Hindlimb muscle (tissue), 1 donor: Measurements from ENCODE around the gene PARL. TPM values are rescaled to one million over a fixed set of nuclear protein-coding genes. Genes with fewer than 3 reads are reported as not detected.
"Not testable (repeated sequence)": the region's sequence is repeated elsewhere in the genome, so short reads cannot be mapped to it uniquely, and the experiment has no call there.

ENCODE experiments used
- DNase-seq: peaks from one replicate; pipeline ENCODE4 v3.0.0-alpha.2; 2013
- polyA plus RNA-seq: library from polyadenylated mRNA; unstranded; fragments of 120-200 nt; gene quantifications from one replicate; pipeline ENCODE4 v1.2.1, GENCODE V29; 2013; ENCODE audit not compliant: insufficient read length

Gene PARL
- polyA plus RNA-seq, 1 donor, result 35.5 TPM

DNA sequence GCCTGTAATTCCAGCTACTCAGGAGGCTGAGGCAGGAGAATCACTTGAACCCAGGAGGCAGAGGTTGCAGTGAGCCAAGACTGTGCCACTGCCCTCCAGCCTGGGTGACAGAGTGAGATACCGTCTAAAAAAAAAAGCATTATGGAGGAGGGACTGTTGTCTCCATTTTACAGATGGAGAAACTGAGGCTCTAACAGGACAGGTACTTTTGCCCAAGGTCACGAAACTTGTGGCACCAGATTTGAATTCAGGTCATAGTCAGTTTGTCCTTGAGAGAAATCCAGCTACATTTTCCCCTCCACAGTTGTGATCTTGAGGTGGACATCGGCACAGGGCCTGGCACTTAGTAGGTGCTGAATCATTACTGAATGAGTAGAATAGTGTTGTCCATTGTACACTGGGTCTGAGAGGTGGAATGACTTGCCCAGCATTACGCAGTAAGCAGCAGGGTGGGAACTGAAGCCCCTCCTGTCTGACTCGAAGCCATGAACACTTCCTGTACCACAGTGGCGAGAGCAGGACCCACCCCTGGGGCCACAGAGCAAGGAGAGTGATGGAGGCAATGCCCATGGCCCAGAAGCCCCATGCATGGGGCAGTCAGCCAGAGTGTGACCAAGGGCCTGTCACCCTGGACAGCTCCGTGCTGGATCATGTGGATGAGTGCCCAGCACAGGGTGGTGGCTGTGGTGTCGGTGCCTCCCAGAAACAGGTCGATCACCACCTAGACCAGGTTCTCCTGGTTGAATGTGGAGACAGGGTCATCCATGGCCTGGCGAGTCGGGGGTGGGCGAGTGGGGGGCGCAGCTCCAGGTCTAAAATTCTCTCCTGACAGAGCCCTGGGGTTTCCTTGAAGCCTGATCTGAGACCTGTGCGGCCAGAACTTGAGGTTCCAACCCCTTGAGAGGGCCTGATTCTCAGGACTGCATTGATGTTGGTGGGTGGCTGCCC is 20.4 kb upstream of the PARL start:
- no peak for DNase-seq

GRCh38 chr3:183898028-183898431 is 13.3 kb upstream of the PARL start:
- DNase-seq, result no peak

DNA sequence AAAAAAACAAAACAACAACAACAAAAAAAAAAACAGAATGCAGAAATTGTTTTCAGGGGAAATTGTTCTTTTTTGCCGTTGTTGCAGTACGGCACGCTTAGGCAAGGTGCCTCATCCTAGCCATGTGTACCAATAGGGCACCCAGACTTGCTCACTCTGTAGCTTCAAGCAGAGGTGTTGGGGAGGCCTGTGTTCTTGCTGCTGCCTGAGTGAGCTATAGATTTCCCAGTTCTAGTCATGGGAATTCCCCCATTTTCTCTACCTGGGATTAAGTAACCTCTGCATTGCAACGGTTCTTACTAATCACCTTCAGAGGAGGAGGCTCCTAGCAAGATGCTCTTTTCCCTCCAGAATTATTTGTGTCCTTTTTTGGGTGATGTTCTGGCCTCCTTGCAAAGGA is 12.9 kb upstream of the PARL start:
- DNase-seq, result no peak

- no peak for DNase-seq
Observed at GRCh38 chr3:183896610-183897009, 11.9 kb upstream of the PARL start.

DNA sequence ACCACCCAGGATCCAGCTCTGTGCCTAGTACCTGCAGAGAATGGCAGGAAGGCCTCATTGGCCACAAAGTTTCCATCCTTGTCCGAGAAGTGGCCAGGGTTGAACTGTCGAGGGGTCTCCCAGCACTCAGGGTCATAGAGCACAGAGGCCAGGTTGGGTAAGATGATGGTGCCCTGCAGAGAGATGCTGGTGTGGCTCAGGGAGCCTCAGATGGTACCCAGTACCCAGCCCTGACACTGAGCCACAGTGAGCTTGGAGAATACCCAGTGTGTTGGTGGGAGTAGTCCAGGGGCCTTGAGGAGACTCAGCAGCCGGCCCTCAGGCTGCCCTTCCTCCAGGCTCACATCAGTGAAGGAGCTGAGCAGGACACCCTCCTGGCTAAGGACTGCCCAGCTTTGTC is 11.5 kb upstream of the PARL start:
- no peak for DNase-seq

DNA sequence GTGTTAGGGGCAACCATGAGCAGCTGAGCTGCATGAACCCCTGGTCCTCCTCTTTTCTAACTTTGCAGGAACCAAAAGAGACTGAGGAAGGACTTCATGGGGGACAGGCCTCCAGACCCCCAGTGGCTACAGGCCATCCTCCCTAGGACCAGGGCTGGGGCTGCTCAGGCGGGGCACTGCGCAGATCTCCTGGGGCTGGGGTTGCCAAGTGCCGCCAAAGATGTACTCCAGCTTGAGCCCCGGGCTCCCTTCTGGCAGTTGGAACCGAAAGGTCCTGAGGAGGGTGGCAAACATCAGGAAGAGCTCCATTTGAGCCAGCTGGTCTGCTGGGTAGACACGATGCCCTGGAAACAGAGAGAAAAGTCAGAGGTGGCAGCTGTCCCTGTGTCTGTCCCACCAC is 11.1 kb upstream of the PARL start:
- no peak for DNase-seq

DNA sequence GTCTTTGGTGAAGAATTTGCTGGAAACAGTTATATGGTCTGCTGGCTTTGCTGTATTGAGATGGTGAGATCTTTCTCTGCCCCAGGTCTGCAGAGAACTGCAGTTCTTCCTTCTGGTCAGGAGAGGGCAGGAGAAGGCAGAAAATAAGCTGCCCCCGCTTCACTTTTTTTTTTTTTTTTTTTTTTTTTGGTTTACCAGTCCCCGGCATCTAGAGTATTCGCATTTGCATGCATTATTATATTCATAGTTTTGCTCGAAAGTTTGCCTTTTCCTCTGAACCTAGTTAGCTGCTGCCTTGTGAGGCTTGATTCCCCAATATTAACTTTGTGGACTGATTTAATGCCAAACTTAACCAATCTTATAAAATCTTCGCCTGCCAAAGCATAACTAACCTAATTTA is 10.6 kb upstream of the PARL start:
- DNase-seq, result peak; percentile 17

DNA sequence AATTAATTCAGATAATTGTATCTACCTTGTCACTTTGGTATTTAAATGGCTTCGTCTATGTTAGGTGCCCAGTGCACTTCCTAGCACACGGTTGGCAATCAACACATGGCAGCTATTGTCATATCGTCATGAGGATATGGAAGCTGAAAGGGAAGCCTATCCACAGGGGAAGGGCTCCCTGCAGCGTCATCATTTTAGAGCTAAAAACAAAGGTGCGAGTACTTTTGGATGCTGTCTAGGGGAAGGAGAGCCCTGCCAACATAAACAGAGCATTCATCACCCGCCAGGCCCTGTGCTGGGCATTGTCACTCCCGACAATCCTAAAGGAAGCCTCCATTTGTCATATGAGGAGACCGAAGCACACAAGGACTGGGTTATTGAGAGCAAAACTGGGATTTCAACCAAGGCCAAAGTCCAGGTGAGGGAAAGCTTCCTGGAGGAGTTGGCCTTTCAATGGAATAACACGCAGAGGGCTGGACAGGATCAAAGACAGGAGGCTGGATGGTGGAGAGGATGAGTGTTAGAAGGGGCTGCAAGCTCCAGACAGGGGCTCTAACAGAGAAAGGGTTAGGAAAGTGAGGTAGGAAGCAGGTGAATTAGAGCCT is 8.0 kb upstream of the PARL start:
- no peak for DNase-seq

- no peak for DNase-seq
Observed at GRCh38 chr3:183885766-183886165, 1.1 kb upstream of the PARL start.

- DNase-seq, result no peak
Observed at GRCh38 chr3:183884097-183884426, 618 bp downstream of the PARL start.

DNA sequence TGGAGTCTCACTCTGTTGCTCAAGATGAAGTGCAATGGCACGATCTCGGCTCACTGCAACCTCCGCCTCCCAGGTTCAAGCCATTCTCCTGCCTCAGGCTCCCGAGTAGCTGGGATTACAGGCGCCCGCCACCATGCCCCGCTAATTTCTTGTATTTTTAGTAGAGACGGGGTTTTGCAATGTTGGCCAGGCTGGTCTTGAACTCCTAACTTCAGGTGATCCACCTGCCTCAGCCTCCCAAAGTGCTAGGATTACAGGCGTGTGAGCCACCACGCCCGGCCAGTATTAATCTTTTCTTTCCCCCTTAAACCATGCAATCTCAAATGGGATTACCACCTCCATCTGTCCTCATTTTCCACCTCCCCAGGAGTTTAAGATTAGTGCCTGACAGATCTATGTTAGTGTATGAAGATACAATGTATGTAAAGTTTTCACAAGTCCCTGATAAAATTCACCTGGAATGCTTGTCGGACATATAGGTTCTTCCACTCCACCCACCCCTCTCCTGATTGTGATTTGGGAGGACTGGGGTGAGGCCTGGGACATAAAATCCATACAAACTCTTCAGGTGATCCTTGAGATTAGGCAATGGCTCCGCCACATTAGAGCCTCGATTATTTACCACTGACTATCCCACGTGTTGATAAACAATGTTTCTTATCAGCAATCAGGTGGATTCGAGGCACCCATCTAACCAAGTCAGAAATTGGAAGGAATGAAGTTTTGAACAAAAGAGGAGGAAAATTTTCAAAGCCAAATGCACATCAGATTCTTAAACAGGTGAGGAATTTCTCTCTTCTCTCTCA is 1.2 kb downstream of the PARL start:
- DNase-seq, result no peak

DNA sequence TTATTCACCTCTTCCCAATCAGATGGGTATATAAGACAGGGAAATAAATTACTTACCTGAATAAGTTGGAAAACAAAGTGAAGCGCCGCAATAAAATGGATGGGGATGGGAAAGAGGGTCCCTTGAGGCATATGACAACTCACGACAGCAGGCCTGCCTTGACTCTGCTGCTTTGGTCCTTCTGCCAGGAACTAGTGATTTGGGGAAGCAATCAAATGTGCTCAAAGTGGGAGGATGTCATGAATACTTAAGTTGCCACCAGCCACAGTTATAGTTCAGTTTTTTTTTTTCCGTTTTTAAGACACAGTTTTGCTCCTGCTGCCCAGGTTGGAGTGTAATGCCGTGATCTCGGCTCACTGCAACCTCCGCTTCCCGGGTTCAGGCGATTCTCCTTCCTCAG is 4.6 kb downstream of the PARL start:
- DNase-seq, result no peak

DNA sequence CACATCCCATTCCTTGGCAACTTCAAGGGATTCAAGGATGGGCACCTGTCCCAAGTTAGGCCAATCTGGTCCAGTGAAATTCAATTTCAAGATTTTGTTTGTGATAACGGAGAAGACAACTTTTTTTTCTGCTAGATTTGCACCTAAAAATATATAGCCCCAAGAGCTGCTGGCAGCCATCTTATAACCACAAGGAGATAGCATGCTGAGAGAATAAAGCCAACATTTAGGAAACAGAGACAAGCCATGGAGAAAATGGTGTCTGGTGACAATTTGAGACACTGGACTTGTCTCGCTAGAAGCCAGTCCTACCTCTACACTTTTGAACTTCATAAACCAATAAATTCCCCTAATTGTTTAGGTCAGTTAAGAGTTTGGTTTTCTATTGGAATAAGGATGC is 5.4 kb downstream of the PARL start:
- no peak for DNase-seq

DNA sequence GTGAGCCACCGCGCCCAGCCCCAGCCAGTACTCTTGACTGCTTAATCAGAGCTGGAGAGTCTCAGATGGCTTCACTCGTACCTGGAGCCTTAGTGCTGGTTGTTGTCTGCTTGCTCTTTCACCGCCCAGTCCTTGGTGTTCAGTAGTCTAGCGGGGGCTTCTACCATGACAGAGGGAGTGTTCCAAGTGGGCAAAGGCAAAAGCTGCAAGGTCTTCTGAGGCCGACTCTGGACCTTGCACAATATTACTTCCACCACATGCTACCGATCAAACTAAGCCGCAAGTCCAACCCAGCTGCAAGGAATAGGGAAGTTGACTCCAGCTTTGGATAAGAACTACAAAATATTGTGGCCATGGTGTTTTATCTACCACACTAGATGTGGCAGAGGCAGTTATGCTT is 6.6 kb downstream of the PARL start:
- peak; percentile 32 for DNase-seq

DNA sequence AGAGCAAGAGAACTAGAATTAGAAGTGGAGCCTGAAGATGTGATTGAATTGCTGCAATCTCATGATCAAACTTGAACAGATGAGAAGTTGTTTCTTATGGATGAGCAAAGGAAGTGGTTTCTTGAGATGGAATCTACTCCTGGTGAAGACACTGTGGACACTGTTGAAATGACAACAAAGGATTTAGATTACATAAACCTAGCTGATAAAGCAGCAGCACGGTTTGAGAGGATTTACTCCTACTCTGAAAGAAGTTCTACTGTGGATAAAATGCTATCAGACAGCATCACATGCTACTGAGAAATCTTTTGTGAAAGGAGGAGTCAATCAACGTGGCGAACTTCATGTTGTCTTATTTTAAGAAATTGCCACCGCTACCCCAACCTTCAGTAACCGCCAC is 7.5 kb downstream of the PARL start:
- DNase-seq, result not testable (repeated sequence)

- DNase-seq, result no peak
Observed at GRCh38 chr3:183875411-183875810, 9.3 kb downstream of the PARL start.

- DNase-seq, result no peak
Observed at GRCh38 chr3:183873914-183874313, 10.8 kb downstream of the PARL start.

- DNase-seq, result no peak
Observed at GRCh38 chr3:183871541-183871940, 13.1 kb downstream of the PARL start.

DNA sequence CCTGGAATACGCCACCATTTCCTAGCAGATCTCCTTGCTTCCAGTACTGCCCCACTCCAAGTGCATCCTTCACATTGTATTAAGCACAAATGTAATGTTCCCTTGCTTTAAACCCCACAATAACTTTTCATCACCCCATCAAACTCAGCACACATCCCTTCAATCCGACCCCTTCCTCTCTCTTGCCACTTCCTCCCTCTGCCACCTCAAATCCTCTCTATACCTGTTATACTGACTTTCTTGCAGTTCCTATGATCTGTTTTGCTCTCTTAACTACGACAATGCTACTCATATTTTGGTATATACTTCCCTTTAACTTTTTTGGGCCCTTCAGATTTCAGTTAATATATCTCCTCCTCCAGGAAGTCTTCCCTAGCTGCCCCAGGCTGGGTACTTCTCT is 14.1 kb downstream of the PARL start:
- no peak for DNase-seq

GRCh38 chr3:183868796-183869195 is 15.9 kb downstream of the PARL start:
- no peak for DNase-seq

GRCh38 chr3:183862610-183863009 is 22.1 kb downstream of the PARL start:
- DNase-seq, result no peak

DNA sequence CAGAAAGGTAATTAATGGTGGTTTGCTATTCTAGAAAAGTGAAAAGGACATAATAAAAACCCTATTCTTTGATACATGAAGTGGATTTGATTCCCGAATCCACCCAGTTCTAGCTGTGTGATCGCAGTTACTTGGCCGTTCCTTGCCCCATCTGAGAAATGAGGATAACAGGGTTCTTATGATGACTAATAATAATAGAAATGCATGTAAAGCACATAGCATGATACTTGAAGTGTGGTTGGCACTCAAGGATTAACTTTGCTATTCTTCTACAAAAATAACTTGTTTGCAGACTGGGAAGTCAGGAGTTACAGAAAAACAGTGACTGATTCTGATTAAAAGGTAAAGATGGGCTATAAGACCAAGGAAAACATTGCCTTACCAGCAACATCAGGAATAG is 26.8 kb downstream of the PARL start:
- no peak for DNase-seq

GRCh38 chr3:183854318-183855035 is 30.2 kb downstream of the PARL start:
- DNase-seq, result no peak
